PFSK-1 (cell line): ENCODE measurements around the gene SMIM24.

Source experiments
- FOXP2 ChIP-seq: optimal IDR thresholded peaks from 2 replicates; pipeline ENCODE3; 2011; ENCODE audit warnings: borderline replicate concordance, control low read depth, inconsistent platforms; ENCODE audit not compliant: insufficient read depth; ENCODE audit errors: extremely low read length, extremely low read depth
- POLR2AphosphoS5 ChIP-seq: IDR thresholded peaks from 2 replicates; pipeline ENCODE4 v1.6.1; 2012; ENCODE audit warnings: low read depth, mild to moderate bottlenecking, control low read depth, low read length, moderate library complexity
- REST ChIP-seq, 2 experiments: IDR thresholded peaks; 2 replicates each; pipeline versions ENCODE4 v1.6.1 to v1.8.0; 2011 to 2012; ENCODE audit warnings: low read depth in 2 of 2, low read length in 2 of 2, control low read depth in 1 of 2, inconsistent platforms in 1 of 2, mild to moderate bottlenecking in 1 of 2, moderate library complexity in 1 of 2; ENCODE audit not compliant: insufficient read depth in 1 of 2
- SIN3A ChIP-seq: IDR thresholded peaks from 2 replicates; pipeline ENCODE4 v1.6.1; 2012; ENCODE audit warnings: mild to moderate bottlenecking, low read length, moderate library complexity, borderline replicate concordance; ENCODE audit not compliant: insufficient read depth
- TAF1 ChIP-seq: IDR thresholded peaks from 2 replicates; pipeline ENCODE4 v1.6.1; 2012; ENCODE audit warnings: low read length, control low read depth, borderline replicate concordance; ENCODE audit not compliant: insufficient read depth

Gene SMIM24

GRCh38 chr19:3513229-3514140 is 33.2 kb upstream of the SMIM24 start:
- TF ChIP-seq REST (IDR thresholded peaks at IDR 0.05; ENCODE audit: insufficient read depth in 1 of 2, low read depth in 2 of 2, low read length in 2 of 2) (no peak), FOXP2 (no peak), SIN3A (no peak), POLR2AphosphoS5 (no peak), TAF1 (no peak)

- no peak for TF ChIP-seq POLR2AphosphoS5
- no peak for TF ChIP-seq FOXP2
- TF ChIP-seq TAF1: no peak
- TF ChIP-seq SIN3A: no peak
- no peak for TF ChIP-seq REST (IDR thresholded peaks at IDR 0.05; ENCODE audit: insufficient read depth in 1 of 2, low read depth in 2 of 2, low read length in 2 of 2)
These were observed 32.4 kb upstream of the SMIM24 start for GRCh38 chr19:3512562-3513228.

GRCh38 chr19:3511506-3512251 is 31.4 kb upstream of the SMIM24 start:
- TF ChIP-seq FOXP2: no peak
- TF ChIP-seq POLR2AphosphoS5: no peak
- no peak for TF ChIP-seq TAF1

GRCh38 chr19:3510727-3511126 is 30.4 kb upstream of the SMIM24 start:
- TF ChIP-seq FOXP2 (no peak), TAF1 (no peak), SIN3A (no peak)

GRCh38 chr19:3509566-3509989 is 29.3 kb upstream of the SMIM24 start:
- TF ChIP-seq REST (IDR thresholded peaks at IDR 0.05; ENCODE audit: insufficient read depth in 1 of 2, low read depth in 2 of 2, low read length in 2 of 2) (no peak), TAF1 (no peak), FOXP2 (no peak), POLR2AphosphoS5 (no peak), SIN3A (no peak)
